Neutrophil (primary cell): ENCODE data around the gene TBC1D9.
A peak's percentile ranks its signal among the peaks of the same experiment; 100 is the strongest.

Source experiments
- H3K27ac ChIP-seq: fragments of 200-600 bp; sonication (generic); 2 replicates; pipeline ENCODE4 v1.5.1; 2016; ENCODE audit warnings: mild to moderate bottlenecking, moderate library complexity
- H3K27me3 ChIP-seq: fragments of 200-600 bp; sonication (generic); 2 replicates; pipeline ENCODE4 v1.6.0; 2016; ENCODE audit warnings: mild to moderate bottlenecking
- H3K36me3 ChIP-seq: fragments of 200-600 bp; sonication (generic); 2 replicates; pipeline ENCODE4 v1.5.1; 2017
- H3K4me1 ChIP-seq, 2 experiments: fragments of 200-600 bp in 1 of 2; sonication (generic) in 1 of 2; 1 replicate in 1 of 2; 2 replicates in 1 of 2; pipeline versions ENCODE4 v1.5.1 to v1.6.1; 2013 to 2016; ENCODE audit warnings: low read depth in 1 of 2, low read length in 1 of 2, mild to moderate bottlenecking in 1 of 2, moderate library complexity in 1 of 2; ENCODE audit not compliant: control insufficient read depth in 1 of 2, insufficient read depth in 1 of 2
- H3K4me3 ChIP-seq, 2 experiments: fragments of 200-600 bp in 1 of 2; sonication (generic) in 1 of 2; 1 replicate in 1 of 2; 2 replicates in 1 of 2; pipeline ENCODE4 v1.5.1; 2013 to 2016; ENCODE audit warnings: low read depth in 1 of 2, low read length in 1 of 2, mild to moderate bottlenecking in 1 of 2, moderate library complexity in 1 of 2
- H3K9me3 ChIP-seq: fragments of 200-600 bp; sonication (generic); 2 replicates; pipeline ENCODE4 v1.5.1; 2016
- TF ChIP-seq, protein P1 (sequence below): fragments of 200-600 bp; sonication (generic); IDR thresholded peaks from 2 replicates; pipeline ENCODE4 v1.5.1; 2016; ENCODE audit warnings: antibody characterized with exemption

The TBC1D9 gene

GRCh38 chr4:140764785-140765392 lies 8.7 kb upstream of the TBC1D9 start:
- H3K27ac ChIP-seq = no peak overlapping the region

GRCh38 chr4:140762202-140762601 lies 6.0 kb upstream of the TBC1D9 start:
- H3K4me3 ChIP-seq = no peak overlapping the region
- H3K27me3 ChIP-seq = peaks cover 58% of the 10 kb centered on the region
- H3K27ac ChIP-seq = no peak overlapping the region
- TF ChIP-seq, protein P1, sequence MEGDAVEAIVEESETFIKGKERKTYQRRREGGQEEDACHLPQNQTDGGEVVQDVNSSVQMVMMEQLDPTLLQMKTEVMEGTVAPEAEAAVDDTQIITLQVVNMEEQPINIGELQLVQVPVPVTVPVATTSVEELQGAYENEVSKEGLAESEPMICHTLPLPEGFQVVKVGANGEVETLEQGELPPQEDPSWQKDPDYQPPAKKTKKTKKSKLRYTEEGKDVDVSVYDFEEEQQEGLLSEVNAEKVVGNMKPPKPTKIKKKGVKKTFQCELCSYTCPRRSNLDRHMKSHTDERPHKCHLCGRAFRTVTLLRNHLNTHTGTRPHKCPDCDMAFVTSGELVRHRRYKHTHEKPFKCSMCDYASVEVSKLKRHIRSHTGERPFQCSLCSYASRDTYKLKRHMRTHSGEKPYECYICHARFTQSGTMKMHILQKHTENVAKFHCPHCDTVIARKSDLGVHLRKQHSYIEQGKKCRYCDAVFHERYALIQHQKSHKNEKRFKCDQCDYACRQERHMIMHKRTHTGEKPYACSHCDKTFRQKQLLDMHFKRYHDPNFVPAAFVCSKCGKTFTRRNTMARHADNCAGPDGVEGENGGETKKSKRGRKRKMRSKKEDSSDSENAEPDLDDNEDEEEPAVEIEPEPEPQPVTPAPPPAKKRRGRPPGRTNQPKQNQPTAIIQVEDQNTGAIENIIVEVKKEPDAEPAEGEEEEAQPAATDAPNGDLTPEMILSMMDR = no peak
- no peaks in the 10 kb centered on the region for H3K9me3 ChIP-seq
- no peaks in the 10 kb centered on the region for H3K36me3 ChIP-seq
- no peaks in the 10 kb centered on the region for H3K4me1 ChIP-seq

More at GRCh38 chr4:140764785-140765392, 8.7 kb upstream of the TBC1D9 start:
- H3K27me3 ChIP-seq = peaks cover 31% of the 10 kb centered on the region
- no peak overlapping the region for H3K4me3 ChIP-seq
- H3K36me3 ChIP-seq = no peaks in the 10 kb centered on the region
- no peaks in the 10 kb centered on the region for H3K9me3 ChIP-seq
- TF ChIP-seq, protein P1 = no peak
- H3K4me1 ChIP-seq = no peaks in the 10 kb centered on the region

DNA sequence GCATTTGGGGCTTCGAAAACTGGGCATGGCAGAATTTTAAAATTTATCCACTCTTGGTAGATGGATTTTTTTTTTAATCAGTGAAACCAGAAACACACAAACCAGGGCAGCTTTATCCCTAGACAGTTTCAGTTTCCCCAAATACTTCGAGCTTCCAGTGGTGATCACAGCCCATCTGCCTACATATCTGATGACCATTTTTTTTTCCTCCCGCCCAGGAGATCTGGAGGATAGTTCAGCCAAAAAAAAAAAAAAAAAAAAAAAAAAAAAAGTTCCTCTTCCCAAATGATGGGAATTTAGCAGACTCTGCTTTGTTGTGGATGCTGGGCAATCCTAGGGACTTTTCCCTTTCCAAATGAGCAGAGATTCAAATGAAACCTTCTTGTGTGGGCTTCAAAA lies 1.0 kb upstream of the TBC1D9 start:
- Histone ChIP-seq H3K27ac (no peak overlapping the region), H3K27me3 (peaks cover 94% of the 10 kb centered on the region), H3K9me3 (no peaks in the 10 kb centered on the region), H3K36me3 (no peaks in the 10 kb centered on the region), H3K4me1 (peaks cover 7 to 18% of the 10 kb centered on the region in 2 experiments), H3K4me3 (peak overlapping the region in 1 of 2 experiments; percentile 45)
- TF ChIP-seq, protein P1 = no peak

GRCh38 chr4:140755774-140756318 lies 339 bp downstream of the TBC1D9 start:
- H3K27me3 ChIP-seq = peaks cover 93% of the 10 kb centered on the region
- H3K4me3 ChIP-seq = peak overlapping the region; percentile 31 to 45
- H3K4me1 ChIP-seq = peaks cover 7 to 18% of the 10 kb centered on the region in 2 experiments
- no peaks in the 10 kb centered on the region for H3K9me3 ChIP-seq
- no peak overlapping the region for H3K27ac ChIP-seq
- TF ChIP-seq, protein P1 = no peak
- H3K36me3 ChIP-seq = no peaks in the 10 kb centered on the region

- TF ChIP-seq, protein P1 = no peak
- Histone ChIP-seq H3K27ac (no peak overlapping the region), H3K4me1 (peaks cover 7 to 18% of the 10 kb centered on the region in 2 experiments)
Measured at GRCh38 chr4:140754918-140755773, 1.0 kb downstream of the TBC1D9 start.

More at GRCh38 chr4:140754918-140755773, 1.0 kb downstream of the TBC1D9 start:
- H3K36me3 ChIP-seq = no peaks in the 10 kb centered on the region
- H3K9me3 ChIP-seq = no peaks in the 10 kb centered on the region
- peak overlapping the region in 1 of 2 experiments; percentile 45 for H3K4me3 ChIP-seq
- H3K27me3 ChIP-seq = peaks cover 94% of the 10 kb centered on the region
